ENCODE measurements around the gene TLL2. TPM values are rescaled to one million over a fixed set of nuclear protein-coding genes. Genes with fewer than 3 reads are reported as not detected.

TLL2 gene
- total RNA-seq, 1 experiment from 2014 or later = 9.1 TPM

DNA sequence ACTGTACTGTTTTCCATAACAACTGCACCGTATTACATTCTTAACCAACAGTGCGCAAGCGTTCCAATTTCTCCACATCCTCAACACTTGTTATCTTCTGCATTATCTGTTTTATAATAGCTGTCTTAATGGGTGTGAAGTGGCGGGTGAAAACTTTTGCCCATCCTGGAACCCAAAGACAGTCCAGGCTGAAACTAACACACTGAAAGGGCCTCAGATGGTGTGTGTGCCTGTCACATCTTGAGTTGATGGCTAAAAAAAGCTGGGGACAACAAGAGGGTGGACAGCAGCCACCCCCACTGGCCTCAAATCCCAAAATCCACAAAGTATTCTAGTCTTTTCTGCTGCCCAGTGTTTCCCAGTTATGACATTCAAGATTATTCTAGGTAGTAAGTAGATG is 174.3 kb downstream of the TLL2 start (continued):
- TF ChIP-seq JUN (CRISPR knock-in tag; IDR thresholded peaks at IDR 0.05) (no peak), NFE2L1 (CRISPR knock-in tag; IDR thresholded peaks at IDR 0.05) (no peak), CBFB (CRISPR knock-in tag; IDR thresholded peaks at IDR 0.05; ENCODE audit: low read depth) (no peak), ETV6 (CRISPR knock-in tag; IDR thresholded peaks at IDR 0.05) (no peak), GRHL2 (CRISPR knock-in tag; IDR thresholded peaks at IDR 0.05; ENCODE audit: insufficient replicate concordance, severe bottlenecking) (no peak)

DNA sequence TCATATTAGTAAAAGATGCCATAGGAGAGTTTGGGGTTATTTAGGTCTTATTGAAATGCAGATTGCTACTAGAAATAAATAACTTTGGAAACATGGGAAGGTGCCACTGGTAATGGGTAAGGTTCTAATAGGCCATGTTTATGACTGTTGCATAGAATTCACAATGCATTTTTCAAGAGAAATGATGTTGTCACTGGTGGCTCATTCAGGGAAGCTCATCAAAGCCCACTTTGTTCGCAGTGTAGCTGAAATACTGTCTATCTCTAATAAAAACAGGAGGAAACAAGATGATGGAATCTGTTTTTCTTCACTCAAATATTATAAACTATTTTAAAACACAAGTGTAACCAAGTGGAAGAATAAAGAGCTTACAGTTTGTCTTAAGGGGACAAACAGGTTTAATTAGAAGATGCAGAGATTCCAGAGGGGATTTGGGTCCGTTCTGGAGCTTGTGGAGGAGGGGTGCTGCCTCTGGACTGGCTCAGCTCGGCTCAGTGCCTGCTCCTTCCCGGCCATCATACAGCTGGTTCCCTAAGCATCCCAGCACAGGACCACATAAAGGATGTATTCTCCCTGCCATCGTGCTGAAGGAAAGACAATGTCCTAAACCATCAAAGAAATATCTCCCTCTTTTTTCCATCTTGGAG is 175.3 kb downstream of the TLL2 start:
- ChIA-PET POLR2A (interaction anchor here (0.9 kb wide), 1 partner anchor 61 kb away, joined by 3 read pairs; no protein-coding TSS in a partner anchor), CTCF (interaction anchor here (0.5 to 3.0 kb wide), 11 partner anchors 9 to 321 kb away, joined by 3 to 31 read pairs (median 6); no protein-coding TSS in a partner anchor)
- Mint-ChIP-seq H3K36me3 (no peaks in the 10 kb centered on the region; the same call in 1 of the 2 replicates), H3K4me3 (no peak overlapping the region), H3K27me3 (ENCODE audit: low read depth) (peaks cover 16% of the 10 kb centered on the region), H3K9me3 (no peaks in the 10 kb centered on the region), H3K4me1 (peaks cover 51% of the 10 kb centered on the region), H3K27ac (no peak overlapping the region)
- no peak for DNase-seq (ENCODE audit: low spot score)
- ATAC-seq = no peak
- TF ChIP-seq GRHL2 (CRISPR knock-in tag; IDR thresholded peaks at IDR 0.05; ENCODE audit: insufficient replicate concordance, severe bottlenecking) (no peak), ARID4B (CRISPR knock-in tag; IDR thresholded peaks at IDR 0.05; ENCODE audit: borderline replicate concordance) (no peak), RELA (CRISPR knock-in tag; IDR thresholded peaks at IDR 0.05; ENCODE audit: borderline replicate concordance) (no peak), PRDM15 (CRISPR knock-in tag; IDR thresholded peaks at IDR 0.05) (no peak), ZNF423 (CRISPR knock-in tag; IDR thresholded peaks at IDR 0.05) (no peak), AR (CRISPR knock-in tag; IDR thresholded peaks at IDR 0.05) (no peak), KAT7 (CRISPR knock-in tag; IDR thresholded peaks at IDR 0.05; ENCODE audit: borderline replicate concordance) (no peak), E2F5 (CRISPR knock-in tag; IDR thresholded peaks at IDR 0.05) (no peak), ZNF416 (CRISPR knock-in tag; IDR thresholded peaks at IDR 0.05) (no peak), FOXP1 (CRISPR knock-in tag; IDR thresholded peaks at IDR 0.05; ENCODE audit: borderline replicate concordance) (no peak)
- TF ChIP-seq, protein P1, sequence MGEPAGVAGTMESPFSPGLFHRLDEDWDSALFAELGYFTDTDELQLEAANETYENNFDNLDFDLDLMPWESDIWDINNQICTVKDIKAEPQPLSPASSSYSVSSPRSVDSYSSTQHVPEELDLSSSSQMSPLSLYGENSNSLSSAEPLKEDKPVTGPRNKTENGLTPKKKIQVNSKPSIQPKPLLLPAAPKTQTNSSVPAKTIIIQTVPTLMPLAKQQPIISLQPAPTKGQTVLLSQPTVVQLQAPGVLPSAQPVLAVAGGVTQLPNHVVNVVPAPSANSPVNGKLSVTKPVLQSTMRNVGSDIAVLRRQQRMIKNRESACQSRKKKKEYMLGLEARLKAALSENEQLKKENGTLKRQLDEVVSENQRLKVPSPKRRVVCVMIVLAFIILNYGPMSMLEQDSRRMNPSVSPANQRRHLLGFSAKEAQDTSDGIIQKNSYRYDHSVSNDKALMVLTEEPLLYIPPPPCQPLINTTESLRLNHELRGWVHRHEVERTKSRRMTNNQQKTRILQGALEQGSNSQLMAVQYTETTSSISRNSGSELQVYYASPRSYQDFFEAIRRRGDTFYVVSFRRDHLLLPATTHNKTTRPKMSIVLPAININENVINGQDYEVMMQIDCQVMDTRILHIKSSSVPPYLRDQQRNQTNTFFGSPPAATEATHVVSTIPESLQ (CRISPR knock-in tag; IDR thresholded peaks at IDR 0.05) = no peak
- TF ChIP-seq, protein P2, sequence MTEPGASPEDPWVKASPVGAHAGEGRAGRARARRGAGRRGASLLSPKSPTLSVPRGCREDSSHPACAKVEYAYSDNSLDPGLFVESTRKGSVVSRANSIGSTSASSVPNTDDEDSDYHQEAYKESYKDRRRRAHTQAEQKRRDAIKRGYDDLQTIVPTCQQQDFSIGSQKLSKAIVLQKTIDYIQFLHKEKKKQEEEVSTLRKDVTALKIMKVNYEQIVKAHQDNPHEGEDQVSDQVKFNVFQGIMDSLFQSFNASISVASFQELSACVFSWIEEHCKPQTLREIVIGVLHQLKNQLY (CRISPR knock-in tag; IDR thresholded peaks at IDR 0.05) = no peak

Data from WTC11 (cell line).